GM12891 (cell line): ENCODE results near the gene MYLK3.

Source experiments
- POLR2A ChIP-seq: IDR thresholded peaks from 2 replicates; pipeline ENCODE4 v1.6.1; 2011; ENCODE audit warnings: low read depth, low read length, control low read depth
- POLR2AphosphoS5 ChIP-seq: IDR thresholded peaks from 2 replicates; pipeline ENCODE4 v1.6.1; 2011; ENCODE audit warnings: low read depth, low read length, control low read depth
- SPI1 ChIP-seq: IDR thresholded peaks from 2 replicates; pipeline ENCODE4 v1.6.1; 2011; ENCODE audit warnings: low read depth, low read length, control low read depth
- TAF1 ChIP-seq: IDR thresholded peaks from 2 replicates; pipeline ENCODE4 v1.6.1; 2011; ENCODE audit warnings: low read depth, low read length, control low read depth

DNA sequence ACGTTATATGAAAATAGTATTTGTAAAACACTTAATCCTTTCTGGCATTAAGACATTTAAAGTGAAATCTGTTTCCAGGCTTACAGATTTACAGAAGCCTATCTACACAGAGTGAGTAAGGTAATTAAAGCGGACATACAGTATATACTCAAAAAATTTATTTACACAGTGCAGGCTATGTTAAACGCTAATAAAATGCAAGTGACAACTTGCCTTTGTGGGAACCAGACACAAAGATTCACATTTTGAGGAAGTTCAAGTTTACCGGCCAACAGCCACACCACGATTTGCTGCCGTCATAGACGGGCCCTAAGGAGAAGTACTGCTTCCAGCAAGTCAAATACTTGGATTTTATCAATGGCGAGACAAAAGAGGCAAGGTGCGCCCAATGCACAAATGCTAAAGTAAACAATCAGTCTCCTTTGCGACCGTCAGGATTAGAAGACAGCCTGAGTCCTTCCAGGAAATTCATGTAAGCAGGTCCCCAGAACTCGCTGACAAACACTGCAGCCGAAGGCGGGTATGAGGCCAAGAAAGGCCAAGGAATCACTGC, 60.0 kb downstream of the MYLK3 start:
- peak; percentile 31; the same call in 1 of the 2 replicates for TF ChIP-seq SPI1
- TF ChIP-seq POLR2AphosphoS5 = no peak
- no peak for TF ChIP-seq POLR2A
- no peak for TF ChIP-seq TAF1
